ENCODE data around the gene EPB41L5. TPM values are rescaled to one million over a fixed set of nuclear protein-coding genes. Genes with fewer than 3 reads are reported as not detected.

Gene EPB41L5
- total and polyA plus RNA-seq, 9 of the 15 experiments (the other 6 are each of a cell fraction or from before 2014, with no cell fraction given), result 2.3 to 14.1 (median 8.2) TPM

GRCh38 chr2:120223034-120223912, 210.4 kb downstream of the EPB41L5 start, which contains the start of gene TMEM185B (continued):
- TF ChIP-seq POLR2G (IDR thresholded peaks at IDR 0.05; ENCODE audit: low read depth, low read length), result peak; percentile 96
- TF ChIP-seq NCOR1 (IDR thresholded peaks at IDR 0.05), result no peak
- no peak for TF ChIP-seq COPS2 (conservative IDR thresholded peaks at IDR 0.05)
- peak; percentile 91 for TF ChIP-seq ELF1 (tag; IDR thresholded peaks at IDR 0.05)
- TF ChIP-seq KLF6 (CRISPR knock-in tag; IDR thresholded peaks at IDR 0.05; ENCODE audit: borderline replicate concordance), result peak; percentile 77; the same call in 1 of the 2 replicates
- TF ChIP-seq IRF2 (CRISPR knock-in tag; IDR thresholded peaks at IDR 0.05), result peak; percentile 90
- TF ChIP-seq, protein P1, sequence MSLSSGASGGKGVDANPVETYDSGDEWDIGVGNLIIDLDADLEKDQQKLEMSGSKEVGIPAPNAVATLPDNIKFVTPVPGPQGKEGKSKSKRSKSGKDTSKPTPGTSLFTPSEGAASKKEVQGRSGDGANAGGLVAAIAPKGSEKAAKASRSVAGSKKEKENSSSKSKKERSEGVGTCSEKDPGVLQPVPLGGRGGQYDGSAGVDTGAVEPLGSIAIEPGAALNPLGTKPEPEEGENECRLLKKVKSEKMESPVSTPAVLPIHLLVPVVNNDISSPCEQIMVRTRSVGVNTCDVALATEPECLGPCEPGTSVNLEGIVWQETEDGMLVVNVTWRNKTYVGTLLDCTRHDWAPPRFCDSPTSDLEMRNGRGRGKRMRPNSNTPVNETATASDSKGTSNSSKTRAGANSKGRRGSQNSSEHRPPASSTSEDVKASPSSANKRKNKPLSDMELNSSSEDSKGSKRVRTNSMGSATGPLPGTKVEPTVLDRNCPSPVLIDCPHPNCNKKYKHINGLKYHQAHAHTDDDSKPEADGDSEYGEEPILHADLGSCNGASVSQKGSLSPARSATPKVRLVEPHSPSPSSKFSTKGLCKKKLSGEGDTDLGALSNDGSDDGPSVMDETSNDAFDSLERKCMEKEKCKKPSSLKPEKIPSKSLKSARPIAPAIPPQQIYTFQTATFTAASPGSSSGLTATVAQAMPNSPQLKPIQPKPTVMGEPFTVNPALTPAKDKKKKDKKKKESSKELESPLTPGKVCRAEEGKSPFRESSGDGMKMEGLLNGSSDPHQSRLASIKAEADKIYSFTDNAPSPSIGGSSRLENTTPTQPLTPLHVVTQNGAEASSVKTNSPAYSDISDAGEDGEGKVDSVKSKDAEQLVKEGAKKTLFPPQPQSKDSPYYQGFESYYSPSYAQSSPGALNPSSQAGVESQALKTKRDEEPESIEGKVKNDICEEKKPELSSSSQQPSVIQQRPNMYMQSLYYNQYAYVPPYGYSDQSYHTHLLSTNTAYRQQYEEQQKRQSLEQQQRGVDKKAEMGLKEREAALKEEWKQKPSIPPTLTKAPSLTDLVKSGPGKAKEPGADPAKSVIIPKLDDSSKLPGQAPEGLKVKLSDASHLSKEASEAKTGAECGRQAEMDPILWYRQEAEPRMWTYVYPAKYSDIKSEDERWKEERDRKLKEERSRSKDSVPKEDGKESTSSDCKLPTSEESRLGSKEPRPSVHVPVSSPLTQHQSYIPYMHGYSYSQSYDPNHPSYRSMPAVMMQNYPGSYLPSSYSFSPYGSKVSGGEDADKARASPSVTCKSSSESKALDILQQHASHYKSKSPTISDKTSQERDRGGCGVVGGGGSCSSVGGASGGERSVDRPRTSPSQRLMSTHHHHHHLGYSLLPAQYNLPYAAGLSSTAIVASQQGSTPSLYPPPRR (CRISPR knock-in tag; IDR thresholded peaks at IDR 0.05; ENCODE audit: borderline replicate concordance), result peak; percentile 20; the same call in 1 of the 2 replicates
- TF ChIP-seq PRPF4 (IDR thresholded peaks at IDR 0.05; ENCODE audit: insufficient read depth, low read depth, low read length, poor library complexity, severe bottlenecking), result peak; percentile 53
- TF ChIP-seq PRMT5 (CRISPR knock-in tag; IDR thresholded peaks at IDR 0.05), result no peak
- TF ChIP-seq LARP7 (IDR thresholded peaks at IDR 0.05), result no peak
- peak; percentile 79 for TF ChIP-seq EGR1 (conservative IDR thresholded peaks at IDR 0.05)
- TF ChIP-seq ZNF511 (CRISPR knock-in tag; IDR thresholded peaks at IDR 0.05), result peak; percentile 98
- TF ChIP-seq, protein P2, sequence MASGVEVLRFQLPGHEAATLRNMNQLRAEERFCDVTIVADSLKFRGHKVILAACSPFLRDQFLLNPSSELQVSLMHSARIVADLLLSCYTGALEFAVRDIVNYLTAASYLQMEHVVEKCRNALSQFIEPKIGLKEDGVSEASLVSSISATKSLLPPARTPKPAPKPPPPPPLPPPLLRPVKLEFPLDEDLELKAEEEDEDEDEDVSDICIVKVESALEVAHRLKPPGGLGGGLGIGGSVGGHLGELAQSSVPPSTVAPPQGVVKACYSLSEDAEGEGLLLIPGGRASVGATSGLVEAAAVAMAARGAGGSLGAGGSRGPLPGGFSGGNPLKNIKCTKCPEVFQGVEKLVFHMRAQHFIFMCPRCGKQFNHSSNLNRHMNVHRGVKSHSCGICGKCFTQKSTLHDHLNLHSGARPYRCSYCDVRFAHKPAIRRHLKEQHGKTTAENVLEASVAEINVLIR (CRISPR knock-in tag; IDR thresholded peaks at IDR 0.05), result peak; percentile 51; the same call in 1 of the 2 replicates
- peak; percentile 76 for TF ChIP-seq SAP30 (IDR thresholded peaks at IDR 0.05; ENCODE audit: borderline replicate concordance, insufficient read depth, low read depth, low read length, poor library complexity, severe bottlenecking)
- peak; percentile 97 for TF ChIP-seq ZNF282 (CRISPR knock-in tag; IDR thresholded peaks at IDR 0.05)
- peak; percentile 87 for TF ChIP-seq RB1 (IDR thresholded peaks at IDR 0.05; ENCODE audit: low read depth)
- no peak for TF ChIP-seq ZNF140 (CRISPR knock-in tag; IDR thresholded peaks at IDR 0.05)
- no peak for TF ChIP-seq PYGO2 (tag; IDR thresholded peaks at IDR 0.05)
- TF ChIP-seq NCOA4 (IDR thresholded peaks at IDR 0.05; ENCODE audit: partially characterized antibody), result no peak
- TF ChIP-seq, protein P3, sequence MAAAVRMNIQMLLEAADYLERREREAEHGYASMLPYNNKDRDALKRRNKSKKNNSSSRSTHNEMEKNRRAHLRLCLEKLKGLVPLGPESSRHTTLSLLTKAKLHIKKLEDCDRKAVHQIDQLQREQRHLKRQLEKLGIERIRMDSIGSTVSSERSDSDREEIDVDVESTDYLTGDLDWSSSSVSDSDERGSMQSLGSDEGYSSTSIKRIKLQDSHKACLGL (CRISPR knock-in tag; IDR thresholded peaks at IDR 0.05; ENCODE audit: borderline replicate concordance, poor library complexity, severe bottlenecking), result peak; percentile 77
- no peak for TF ChIP-seq ARHGAP35 (IDR thresholded peaks at IDR 0.05; ENCODE audit: partially characterized antibody)
